Retina (tissue), 1 donor: Measurements from ENCODE around the gene CAMTA1.

ENCODE experiments used
- DNase-seq: peaks from one replicate; pipeline ENCODE4 v3.0.0-alpha.2; 2016

CAMTA1 gene

GRCh38 chr1:7641587-7642417 is 856.5 kb downstream of the CAMTA1 start:
- DNase-seq: no peak

- no peak for DNase-seq
Observed at GRCh38 chr1:7642418-7642704, 857.1 kb downstream of the CAMTA1 start.

DNA sequence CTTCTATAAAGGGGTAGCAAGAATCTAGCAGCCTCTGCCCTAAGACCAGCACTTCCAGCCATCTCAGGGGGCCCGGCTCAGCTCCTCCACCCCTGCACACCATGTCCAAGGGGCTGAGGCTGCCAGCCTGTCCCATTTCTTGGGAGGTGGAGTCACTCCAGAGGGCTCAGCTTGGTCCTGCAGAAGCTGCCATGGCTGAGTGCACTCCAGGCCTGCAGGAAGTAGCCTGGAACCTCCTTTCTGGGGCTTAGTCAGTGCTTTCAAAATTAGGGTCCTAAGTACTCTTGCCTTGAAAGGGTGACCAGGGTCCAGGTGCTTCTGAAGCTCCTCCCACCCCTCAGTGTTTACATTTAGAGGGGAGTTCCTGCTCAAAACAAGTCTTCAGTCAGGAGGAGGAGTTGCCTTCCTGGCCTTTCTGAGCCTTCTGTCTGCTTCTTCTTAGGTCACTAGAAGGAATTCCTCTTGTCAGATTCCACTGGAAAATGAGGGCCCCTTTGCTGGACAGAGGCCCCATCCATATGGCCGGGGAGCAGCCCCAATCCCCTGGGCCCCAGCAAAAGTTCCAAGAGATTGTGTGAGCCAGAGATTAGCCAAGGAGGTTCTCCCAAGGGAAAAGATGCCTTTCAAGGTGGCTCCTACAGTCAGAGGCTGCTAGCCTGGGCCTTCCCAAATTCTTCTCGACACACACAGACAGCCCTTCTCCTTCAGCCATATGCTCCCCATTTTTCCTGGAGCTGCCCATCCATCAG is 857.7 kb downstream of the CAMTA1 start:
- DNase-seq: no peak

DNA sequence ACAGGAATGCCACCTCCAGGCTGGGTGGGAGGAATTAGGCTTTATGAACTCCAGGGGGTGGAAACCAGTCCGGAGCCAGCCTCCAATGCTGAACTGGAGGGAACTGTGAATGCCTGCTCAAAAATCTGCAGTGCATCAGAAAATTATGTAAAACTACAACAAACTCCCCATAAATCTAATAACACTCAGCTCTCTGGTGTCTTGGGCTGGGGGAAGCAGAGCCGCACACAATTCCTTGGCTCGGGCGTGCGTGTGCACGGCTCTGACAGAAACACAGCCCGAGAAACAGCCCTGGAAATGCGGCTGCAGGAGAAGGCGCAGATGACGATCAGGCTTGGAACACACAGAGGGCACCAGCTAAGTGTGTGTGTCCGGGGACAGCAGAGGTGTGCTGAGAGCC is 858.3 kb downstream of the CAMTA1 start:
- no peak for DNase-seq

DNA sequence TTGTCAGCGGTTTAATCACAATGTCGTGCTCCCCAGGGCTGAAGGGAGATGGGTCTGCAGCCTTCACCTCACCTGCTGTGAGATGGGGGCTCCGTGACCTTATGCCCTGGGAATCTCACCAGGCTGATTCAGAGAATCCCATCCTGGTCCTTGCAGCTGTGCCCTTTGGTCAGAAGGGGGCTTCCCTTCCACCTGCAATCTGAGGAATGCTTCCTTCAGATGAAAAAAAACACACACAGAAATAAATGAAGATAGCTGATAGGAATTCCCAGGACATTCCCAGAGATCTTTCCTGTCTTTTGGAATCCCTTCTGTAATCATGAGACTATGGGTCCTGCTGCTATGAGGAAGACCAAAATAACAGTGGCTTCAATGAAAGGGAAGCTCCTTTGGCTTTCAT is 858.8 kb downstream of the CAMTA1 start:
- DNase-seq: no peak

GRCh38 chr1:7644961-7645750 is 859.9 kb downstream of the CAMTA1 start:
- DNase-seq: no peak

DNA sequence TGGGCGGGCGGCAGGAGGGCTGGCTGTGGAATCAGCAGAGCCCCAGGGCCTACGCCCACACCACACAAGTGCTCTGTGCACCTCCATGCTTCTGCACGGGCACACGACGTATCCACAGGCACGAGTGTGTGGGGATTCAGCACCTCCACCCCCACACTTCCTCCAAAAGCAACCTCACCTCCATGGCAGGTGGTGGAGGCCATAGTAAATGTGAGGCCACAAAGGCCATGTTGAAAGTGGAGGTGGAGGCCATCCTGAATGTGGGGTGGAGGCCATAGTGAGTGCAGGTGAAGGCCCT is 860.4 kb downstream of the CAMTA1 start:
- DNase-seq: no peak

GRCh38 chr1:7646164-7646563 is 860.9 kb downstream of the CAMTA1 start:
- DNase-seq: no peak

DNA sequence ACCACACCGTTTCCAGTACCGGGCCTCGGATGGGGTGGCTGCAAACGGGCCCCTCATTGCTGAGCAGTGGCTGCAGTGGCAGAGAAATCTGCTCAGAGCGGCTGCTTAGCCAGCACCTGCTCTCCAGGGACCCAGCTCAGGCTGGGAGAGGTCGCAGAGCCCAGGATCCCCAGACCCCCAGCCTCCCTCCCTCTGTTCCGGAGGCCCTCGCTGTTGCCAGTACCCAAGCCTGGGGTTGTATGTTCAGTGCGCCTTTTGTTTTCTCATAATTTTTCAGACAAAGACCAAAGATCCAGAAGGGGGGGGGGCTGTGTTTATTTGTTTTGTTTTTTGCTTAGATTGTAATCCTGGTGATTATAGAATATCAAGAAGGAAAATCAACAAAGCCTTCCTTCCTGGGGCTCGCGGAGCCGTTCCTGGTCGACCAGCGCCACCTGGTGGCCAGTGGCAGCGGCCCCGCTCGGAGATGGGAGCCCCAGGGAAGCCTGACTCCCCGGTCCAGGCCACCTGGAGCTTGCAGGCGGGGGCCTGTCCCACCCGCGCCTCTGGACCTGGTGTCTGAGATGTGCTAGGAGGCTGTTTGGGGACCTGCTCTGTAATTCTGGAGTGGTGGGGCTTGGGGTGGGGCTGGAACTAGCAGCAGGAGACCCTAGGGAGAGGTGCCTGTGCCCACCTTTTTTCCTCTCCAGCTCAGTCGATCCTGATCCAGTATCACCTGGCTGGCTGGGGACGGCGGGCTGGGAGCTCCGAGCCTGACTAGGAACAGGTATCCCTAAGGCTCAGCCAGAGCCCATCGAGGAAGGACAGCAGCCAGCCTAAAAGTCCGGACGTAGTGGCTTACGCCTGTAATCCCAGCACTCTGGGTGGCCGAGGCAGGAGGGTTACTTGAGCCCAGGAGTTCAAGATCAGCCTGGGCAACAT is 862.0 kb downstream of the CAMTA1 start:
- peak; percentile 87 for DNase-seq

DNA sequence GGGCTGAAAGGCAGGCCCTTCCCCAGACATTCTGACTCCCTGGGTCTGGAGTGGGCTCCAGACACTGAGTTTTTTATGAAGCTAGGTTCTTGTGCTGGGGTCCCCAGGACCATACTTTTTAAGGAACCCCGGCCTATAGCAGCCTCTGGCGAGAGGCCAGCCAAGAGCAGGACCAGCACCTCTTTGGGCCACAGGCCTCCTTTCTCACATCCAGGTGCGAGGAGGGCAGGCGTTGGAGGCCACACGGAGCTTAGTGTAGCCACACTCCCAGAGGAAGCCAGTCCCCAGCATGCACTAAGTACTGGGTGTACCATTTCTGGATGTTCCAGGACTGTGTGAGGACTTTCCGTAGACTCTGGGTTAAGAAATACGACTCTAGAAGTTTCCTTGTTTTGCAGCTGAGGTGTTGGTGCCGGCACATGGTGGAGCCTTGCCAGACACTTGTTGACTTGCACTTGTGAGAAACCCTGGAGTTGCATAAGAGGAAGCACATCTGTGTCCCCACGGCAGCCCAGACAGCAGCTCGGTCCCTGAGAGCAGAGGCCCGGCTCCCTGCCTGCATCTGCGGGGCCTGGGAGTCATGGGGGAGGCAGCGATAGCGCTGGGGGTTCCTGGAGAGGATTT is 863.6 kb downstream of the CAMTA1 start:
- no peak for DNase-seq

- DNase-seq: no peak
Observed at GRCh38 chr1:7650801-7651200, 865.5 kb downstream of the CAMTA1 start.

DNA sequence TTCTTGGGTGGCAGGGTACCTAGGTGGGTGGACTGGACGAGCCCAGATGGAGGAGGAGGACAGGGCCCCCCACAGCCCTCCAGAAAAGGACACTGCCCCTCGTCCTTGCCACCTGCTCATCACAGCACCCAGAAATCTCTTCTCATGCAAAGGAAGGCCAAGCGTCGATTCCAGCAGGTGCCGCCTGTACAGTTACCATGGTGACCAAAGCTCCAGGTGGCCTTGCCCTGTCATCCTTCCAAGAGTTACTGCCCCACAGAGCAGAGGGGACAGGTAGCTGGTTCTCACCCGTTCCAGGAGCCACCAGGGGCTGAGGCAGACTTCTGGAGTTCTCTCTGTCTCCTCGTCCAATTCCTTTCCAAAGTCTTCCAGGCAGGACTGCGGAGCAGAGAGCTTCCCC is 865.9 kb downstream of the CAMTA1 start:
- no peak for DNase-seq

GRCh38 chr1:7652061-7652460 is 866.8 kb downstream of the CAMTA1 start:
- no peak for DNase-seq

- no peak for DNase-seq
Observed at GRCh38 chr1:7652515-7653098, 867.4 kb downstream of the CAMTA1 start.

DNA sequence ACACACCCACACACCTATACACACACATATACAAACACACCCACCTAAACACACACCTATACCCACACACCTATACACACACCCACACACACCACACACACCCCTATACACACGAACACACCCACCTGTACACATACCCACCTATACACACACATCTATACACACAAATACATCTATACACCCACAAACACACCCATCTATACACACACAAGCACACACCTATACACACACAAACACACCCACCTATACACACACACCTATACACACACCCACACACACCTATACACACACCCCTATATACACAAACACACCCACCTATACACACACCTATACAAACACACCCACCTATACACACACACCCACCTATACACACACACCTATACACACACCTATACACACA is 869.5 kb downstream of the CAMTA1 start:
- DNase-seq: no peak

GRCh38 chr1:7655354-7655753 is 870.1 kb downstream of the CAMTA1 start:
- no peak for DNase-seq

DNA sequence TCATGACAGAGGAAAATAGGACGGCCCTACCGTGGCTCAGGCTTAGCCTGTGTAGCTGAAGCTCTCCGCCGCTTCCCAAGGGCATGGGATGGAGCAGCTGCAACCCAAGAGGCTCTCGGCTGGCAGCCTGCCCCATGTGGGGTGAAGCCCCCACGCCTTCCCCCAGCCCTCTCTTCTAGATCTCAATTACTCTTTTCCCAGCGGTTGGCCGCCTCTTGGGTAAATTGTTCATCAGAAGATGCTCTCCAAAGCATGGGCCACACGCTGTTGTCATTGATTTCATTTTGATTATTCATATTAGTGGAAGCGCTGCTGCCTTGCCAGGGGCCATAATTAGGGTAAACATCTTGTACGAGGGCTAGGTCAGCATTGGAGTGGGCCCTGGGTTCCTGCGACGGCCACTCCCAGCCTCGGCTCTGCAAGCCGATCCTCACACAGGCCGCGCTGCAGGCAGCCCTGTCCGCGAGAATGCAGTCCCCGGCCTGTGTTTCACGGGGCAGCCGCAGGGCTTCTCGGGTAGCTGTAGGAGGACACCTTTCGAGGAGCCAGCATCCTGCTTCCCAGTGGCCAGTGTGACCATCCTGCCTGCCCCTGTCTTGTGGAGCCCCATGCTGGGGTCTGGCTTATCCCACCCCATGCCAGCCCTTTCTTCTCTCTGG is 871.4 kb downstream of the CAMTA1 start:
- DNase-seq: peak; percentile 65

GRCh38 chr1:7657287-7658016 is 872.2 kb downstream of the CAMTA1 start:
- peak; percentile 53 for DNase-seq

GRCh38 chr1:7658099-7658498 is 872.8 kb downstream of the CAMTA1 start:
- DNase-seq: no peak

- no peak for DNase-seq
Observed at GRCh38 chr1:7659514-7659913, 874.3 kb downstream of the CAMTA1 start.
